Kidney (tissue), 14 donors: Measurements from ENCODE around the gene STXBP6. TPM values are rescaled to one million over a fixed set of nuclear protein-coding genes. Genes with fewer than 3 reads are reported as not detected.

Experiments used
- DNase-seq, 5 donors: peaks; one replicate each; pipeline ENCODE4 v3.0.0-alpha.2; 2013 to 2020
- FAIRE-seq: peaks from 2 replicates; lab custom pipeline; 2012; peaks lifted over from hg19 to GRCh38; lab: Jason Lieb, UNC
- H3K27ac ChIP-seq, 2 donors: one replicate each; pipeline ENCODE4 v1.7.0; 2013; ENCODE audit warnings: low read depth in 2 of 2, low read length in 2 of 2, inconsistent platforms in 1 of 2
- H3K27me3 ChIP-seq: one replicate; pipeline ENCODE4 v1.7.1; 2013; ENCODE audit warnings: low read length, inconsistent platforms; ENCODE audit not compliant: control insufficient read depth, insufficient read depth
- H3K36me3 ChIP-seq, 3 donors: one replicate each; pipeline versions ENCODE4 v1.7.0 to v1.7.1; 2013; ENCODE audit warnings: low read length in 3 of 3, control low read depth in 1 of 3, inconsistent platforms in 1 of 3; ENCODE audit not compliant: insufficient read depth in 3 of 3, control insufficient read depth in 2 of 3
- H3K4me1 ChIP-seq, 3 donors: one replicate each; pipeline versions ENCODE4 v1.7.0 to v1.7.1; 2013; ENCODE audit warnings: low read length in 3 of 3, inconsistent platforms in 1 of 3, low read depth in 1 of 3; ENCODE audit not compliant: control insufficient read depth in 2 of 3, insufficient read depth in 2 of 3
- H3K4me3 ChIP-seq, 3 donors: one replicate each; pipeline versions ENCODE4 v1.7.0 to v1.8.1; 2013; ENCODE audit warnings: low read length in 3 of 3, control low read depth in 1 of 3, inconsistent platforms in 1 of 3
- H3K9ac ChIP-seq, 3 donors: one replicate each; pipeline versions ENCODE4 v1.7.0 to v1.7.1; 2013; ENCODE audit warnings: low read length in 3 of 3, control low read depth in 1 of 3, inconsistent platforms in 1 of 3
- H3K9me3 ChIP-seq, 3 donors: one replicate each; pipeline versions ENCODE4 v1.7.0 to v1.7.1; 2013; ENCODE audit warnings: low read length in 3 of 3, control low read depth in 1 of 3, inconsistent platforms in 1 of 3; ENCODE audit not compliant: control insufficient read depth in 2 of 3, insufficient read depth in 1 of 3
- CTCF ChIP-seq: IDR thresholded peaks from 3 replicates; pipeline ENCODE4 v1.5.1; 2012; ENCODE audit warnings: mild to moderate bottlenecking, moderate library complexity, borderline replicate concordance; ENCODE audit not compliant: insufficient read depth; ENCODE audit errors: extremely low read depth
- intact Hi-C: fragments of 100-400 bp; cut with DNase I; formaldehyde crosslinking; loops from one replicate; pipeline ENCODE4 v1.11.1; 2022
- polyA plus RNA-seq: library from polyadenylated mRNA; stranded (reverse); fragments of 350-450 nt; fragmentation: Illumina TruSeq; extraction: RNeasy Lipid Tissue Mini Kit (QIAGEN cat#74804); gene quantifications from one replicate; pipeline ENCODE4 v1.2.3, GENCODE V29; 2014; ENCODE audit warnings: low read depth, low replicate concordance; ENCODE audit not compliant: insufficient read depth
- total RNA-seq: library from RNA; stranded (reverse); fragmentation: NEBNext Ultra II Directional; extraction: Animal tissue kit (Norgen Biotek cat#: 25700); gene quantifications from one replicate; pipeline ENCODE4 v1.2.1, GENCODE V29; 2021
- donor health status: control.
- donor health status: control.
- donor health status: control.
- donor health status: control.
- donor health status: control.
- donor health status: DM: yes; HTN: yes; CAD: no.
- donor health status: Normal renal cell carcinoma (clear cell type).

The STXBP6 gene
- total and polyA plus RNA-seq, 2 donors from 2014 or later = 2.8 to 3.9 TPM

- Histone ChIP-seq H3K9me3 (no peaks in the 10 kb centered on the region), H3K36me3 (no peaks in the 10 kb centered on the region), H3K4me1 (peaks cover 0 to 7% (median 0%) of the 10 kb centered on the region in 3 donors), H3K27me3 (peaks cover 8% of the 10 kb centered on the region), H3K9ac (peak overlapping the region in 1 of 3 donors; percentile 4), H3K4me3 (peak overlapping the region; percentile 39 to 57 (median 42)), H3K27ac (peak overlapping the region in 1 of 2 donors; percentile 23)
- intact Hi-C loops = no loop called here
- peak in 2 of 5 donors; percentile 50 to 73 for DNase-seq
- no peak for FAIRE-seq
- no peak for TF ChIP-seq CTCF
Observed at GRCh38 chr14:25050269-25051150, 563 bp upstream of the STXBP6 start.

GRCh38 chr14:25049093-25049567 is 817 bp downstream of the STXBP6 start:
- no peak for TF ChIP-seq CTCF
- intact Hi-C loops = loop anchor here (10.0 kb wide), 1 partner anchor 244 kb away; no protein-coding TSS in a partner anchor
- peak overlapping the region in 2 of 3 donors; percentile 41 to 57 for H3K4me3 ChIP-seq
- H3K4me1 ChIP-seq = peaks cover 0 to 7% (median 0%) of the 10 kb centered on the region in 3 donors
- peak in 3 of 5 donors; percentile 17 to 59 (median 54) for DNase-seq
- H3K9me3 ChIP-seq = no peaks in the 10 kb centered on the region
- H3K27ac ChIP-seq = no peak overlapping the region
- H3K27me3 ChIP-seq = peaks cover 8% of the 10 kb centered on the region
- FAIRE-seq = no peak
- H3K36me3 ChIP-seq = no peaks in the 10 kb centered on the region
- no peak overlapping the region for H3K9ac ChIP-seq

- no peak for FAIRE-seq
- Histone ChIP-seq H3K36me3 (no peaks in the 10 kb centered on the region), H3K27ac (no peak overlapping the region), H3K4me1 (peaks cover 0 to 7% (median 0%) of the 10 kb centered on the region in 3 donors), H3K9me3 (no peaks in the 10 kb centered on the region), H3K4me3 (peak overlapping the region in 1 of 3 donors; percentile 57), H3K9ac (no peak overlapping the region), H3K27me3 (peaks cover 8% of the 10 kb centered on the region)
- no peak for TF ChIP-seq CTCF
- peak in 2 of 5 donors; percentile 13 to 16 for DNase-seq
- intact Hi-C loops = loop anchor here (10.0 kb wide), 1 partner anchor 244 kb away; no protein-coding TSS in a partner anchor
Observed at GRCh38 chr14:25048170-25049016, 1.6 kb downstream of the STXBP6 start.
